Stimulated activated memory B cell treated with anti-CD40 and anti-IgM and Interleukin-4, amounts not matched to agents 10 μg/mL and 1 μg/mL and 100 μg/mL, for 72 hours (primary cell): Measurements from ENCODE around the gene LRCH1.
"Not testable (repeated sequence)": the region's sequence is repeated elsewhere in the genome, so short reads cannot be mapped to it uniquely, and the experiment has no call there.

ENCODE experiments used
- ATAC-seq: fragments of 150-1000 bp; cut with Tn5 transposase; 2 replicates; pipeline ENCODE4 v1.10.0; 2021
- H3K27ac Mint-ChIP-seq: one replicate; pipeline ENCODE4 v1.8.0; 2022; ENCODE audit warnings: mild to moderate bottlenecking, mixed read lengths
- H3K27me3 Mint-ChIP-seq: one replicate; pipeline ENCODE4 v1.8.0; 2022; ENCODE audit warnings: mixed read lengths
- H3K36me3 Mint-ChIP-seq: one replicate; pipeline ENCODE4 v1.8.0; 2022; ENCODE audit warnings: mixed read lengths
- H3K4me1 Mint-ChIP-seq: one replicate; pipeline ENCODE4 v1.8.0; 2022; ENCODE audit warnings: mixed read lengths
- H3K4me3 Mint-ChIP-seq: one replicate; pipeline ENCODE4 v1.8.0; 2022; ENCODE audit warnings: mild to moderate bottlenecking, moderate library complexity, mixed read lengths
- H3K9me3 Mint-ChIP-seq: one replicate; pipeline ENCODE4 v1.8.0; 2022; ENCODE audit warnings: mixed read lengths

The LRCH1 gene

DNA sequence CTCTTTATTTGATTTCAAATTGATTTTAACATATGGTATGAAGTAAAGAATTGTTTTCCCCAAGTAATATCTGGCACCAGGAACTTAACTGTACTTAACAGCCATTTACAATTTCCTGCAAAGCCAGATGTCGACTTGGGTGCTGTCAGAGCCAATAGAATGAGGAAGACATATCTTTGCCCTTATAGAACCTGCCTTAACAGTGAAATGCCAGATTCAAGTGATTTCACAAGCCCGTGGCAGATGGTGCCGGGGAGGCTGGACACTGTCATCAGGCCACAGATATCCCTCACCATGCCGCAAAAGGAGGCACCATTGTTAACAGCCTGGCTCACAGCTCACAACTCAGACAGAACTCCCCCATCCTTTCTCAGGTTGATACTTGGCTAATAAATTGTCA is 195.3 kb downstream of the LRCH1 start:
- H3K36me3 Mint-ChIP-seq, result peaks cover 71% of the 10 kb centered on the region
- H3K27ac Mint-ChIP-seq, result no peak overlapping the region
- H3K27me3 Mint-ChIP-seq, result no peaks in the 10 kb centered on the region
- H3K4me3 Mint-ChIP-seq, result no peak overlapping the region
- peaks cover 13% of the 10 kb centered on the region for H3K4me1 Mint-ChIP-seq
- H3K9me3 Mint-ChIP-seq, result no peaks in the 10 kb centered on the region
- no peak for ATAC-seq

- ATAC-seq, result no peak
- peaks cover 60% of the 10 kb centered on the region for H3K36me3 Mint-ChIP-seq
- no peaks in the 10 kb centered on the region for H3K9me3 Mint-ChIP-seq
- H3K27ac Mint-ChIP-seq, result no peak overlapping the region
- H3K4me3 Mint-ChIP-seq, result no peak overlapping the region
- H3K27me3 Mint-ChIP-seq, result no peaks in the 10 kb centered on the region
- peaks cover 13% of the 10 kb centered on the region for H3K4me1 Mint-ChIP-seq
Measured at GRCh38 chr13:46749951-46750350, 197.0 kb downstream of the LRCH1 start.

DNA sequence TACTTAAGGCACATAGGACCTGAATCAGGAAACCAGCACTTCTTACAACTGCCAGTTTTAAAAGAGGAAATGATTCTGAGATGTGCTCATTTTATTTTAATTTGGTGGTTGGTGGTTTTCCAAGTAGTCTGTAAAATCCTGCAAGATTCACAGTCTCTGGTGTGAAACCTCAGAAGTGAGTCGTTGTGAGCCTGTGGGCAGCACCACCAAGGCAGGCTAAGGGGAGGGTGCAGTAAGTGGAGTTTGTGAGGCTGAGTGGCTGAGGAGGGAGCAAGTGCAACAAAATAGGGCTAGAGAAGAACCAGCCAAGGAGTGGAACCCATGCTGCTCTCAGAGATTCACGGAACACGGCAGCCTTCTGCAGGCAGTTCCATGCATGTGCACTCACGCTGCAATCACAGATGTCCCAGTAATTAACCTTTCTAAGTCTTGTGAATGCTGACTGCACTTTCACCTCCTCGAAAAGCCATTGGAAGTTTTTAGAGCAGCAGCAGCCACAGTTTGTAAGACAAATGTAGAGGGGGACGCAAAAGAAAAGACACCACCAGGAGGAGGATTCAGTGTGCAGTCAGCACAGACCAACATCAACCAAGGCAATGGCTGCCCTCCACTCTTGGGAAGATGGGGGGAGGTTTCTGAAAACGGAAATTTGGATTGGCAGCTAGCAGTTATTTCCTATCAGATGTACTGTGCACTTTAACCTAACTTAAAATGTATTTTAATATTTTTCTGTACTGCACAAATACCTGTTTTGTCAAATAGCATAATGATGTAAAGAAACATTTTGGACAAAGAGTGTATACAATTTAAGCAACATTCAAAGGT is 199.1 kb downstream of the LRCH1 start:
- H3K36me3 Mint-ChIP-seq, result peaks cover 39% of the 10 kb centered on the region
- H3K9me3 Mint-ChIP-seq, result no peaks in the 10 kb centered on the region
- no peak overlapping the region for H3K27ac Mint-ChIP-seq
- H3K4me1 Mint-ChIP-seq, result peaks cover 19% of the 10 kb centered on the region
- no peaks in the 10 kb centered on the region for H3K27me3 Mint-ChIP-seq
- peak; percentile 95 for ATAC-seq
- H3K4me3 Mint-ChIP-seq, result no peak overlapping the region

GRCh38 chr13:46753137-46753536 is 200.2 kb downstream of the LRCH1 start:
- Mint-ChIP-seq H3K27me3 (peaks cover 11% of the 10 kb centered on the region), H3K4me3 (no peak overlapping the region), H3K27ac (no peak overlapping the region), H3K36me3 (peaks cover 34% of the 10 kb centered on the region), H3K9me3 (no peaks in the 10 kb centered on the region), H3K4me1 (peaks cover 30% of the 10 kb centered on the region)
- ATAC-seq, result no peak

DNA sequence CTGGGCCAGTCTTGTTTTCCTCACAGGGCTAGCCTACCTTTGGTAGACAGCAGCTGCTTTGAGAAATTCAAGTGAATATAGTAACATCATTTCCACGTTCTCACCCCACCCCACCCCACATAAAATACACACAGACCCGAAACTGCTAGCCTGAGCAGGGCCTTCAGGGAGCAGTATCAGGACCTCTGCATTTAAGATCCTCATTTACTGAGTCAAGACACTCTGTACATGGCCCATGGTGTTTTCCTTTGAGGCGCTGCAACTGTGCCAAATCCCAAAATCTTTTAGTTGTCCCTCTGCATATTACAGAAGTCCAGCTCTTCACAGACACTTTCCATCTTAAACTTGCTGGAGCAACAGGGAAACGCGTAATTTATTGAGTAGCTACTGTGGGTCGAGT is 200.9 kb downstream of the LRCH1 start:
- Mint-ChIP-seq H3K9me3 (no peaks in the 10 kb centered on the region), H3K4me3 (no peak overlapping the region), H3K36me3 (peaks cover 26% of the 10 kb centered on the region), H3K27ac (no peak overlapping the region), H3K27me3 (peaks cover 12% of the 10 kb centered on the region), H3K4me1 (peaks cover 33% of the 10 kb centered on the region)
- ATAC-seq, result no peak

DNA sequence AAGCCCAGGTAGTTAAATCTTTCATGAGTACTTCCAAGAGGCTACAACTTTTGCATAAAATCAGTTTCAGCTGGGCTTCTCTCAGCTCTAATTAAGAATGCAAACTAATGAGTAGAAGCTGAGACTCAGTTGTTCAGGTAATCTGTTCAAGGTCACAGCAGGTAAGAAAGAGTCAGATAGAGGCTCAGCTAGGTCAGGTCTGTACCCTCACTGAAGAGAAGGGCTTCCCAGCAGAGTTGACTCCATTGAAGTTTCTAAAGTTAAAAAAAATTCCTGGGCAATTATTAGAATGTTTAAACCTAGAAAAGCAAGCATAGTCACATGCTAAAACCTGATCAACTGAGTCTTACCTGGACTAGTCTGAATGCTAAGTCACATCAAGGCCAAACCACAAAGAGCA is 201.8 kb downstream of the LRCH1 start:
- Mint-ChIP-seq H3K36me3 (peaks cover 20% of the 10 kb centered on the region), H3K27me3 (peaks cover 12% of the 10 kb centered on the region), H3K4me3 (no peak overlapping the region), H3K27ac (no peak overlapping the region), H3K9me3 (no peaks in the 10 kb centered on the region), H3K4me1 (peaks cover 33% of the 10 kb centered on the region)
- no peak for ATAC-seq

GRCh38 chr13:46755508-46755907 is 202.5 kb downstream of the LRCH1 start:
- Mint-ChIP-seq H3K4me1 (peaks cover 39% of the 10 kb centered on the region), H3K36me3 (peaks cover 13% of the 10 kb centered on the region), H3K27me3 (peaks cover 12% of the 10 kb centered on the region)
- not testable (repeated sequence) for H3K27ac Mint-ChIP-seq, H3K9me3 Mint-ChIP-seq, ATAC-seq, H3K4me3 Mint-ChIP-seq

DNA sequence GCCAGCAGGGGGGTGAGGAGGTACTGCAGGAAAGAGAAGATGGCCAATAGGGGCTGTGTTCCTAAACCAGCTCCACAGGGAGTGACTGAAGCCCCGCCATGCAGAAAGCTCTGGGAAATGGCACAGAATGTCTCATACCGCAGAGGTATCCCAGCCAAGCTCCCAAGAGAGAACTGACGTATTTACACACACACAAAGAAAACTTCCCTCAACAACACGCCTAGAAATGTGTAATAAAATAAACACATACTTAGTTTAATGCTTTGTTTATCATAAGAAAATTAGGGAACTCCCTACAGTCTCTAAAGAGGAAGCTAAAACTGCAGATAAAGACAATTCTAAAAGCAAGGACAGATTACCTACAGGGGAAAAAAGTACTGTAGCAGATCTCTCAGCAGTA is 204.0 kb downstream of the LRCH1 start:
- Mint-ChIP-seq H3K27ac (no peak overlapping the region), H3K4me1 (peaks cover 30% of the 10 kb centered on the region), H3K36me3 (peaks cover 3% of the 10 kb centered on the region), H3K4me3 (no peak overlapping the region), H3K27me3 (peaks cover 12% of the 10 kb centered on the region), H3K9me3 (no peaks in the 10 kb centered on the region)
- no peak for ATAC-seq

- H3K4me3 Mint-ChIP-seq, result no peak overlapping the region
Measured at GRCh38 chr13:46757640-46758039, 204.7 kb downstream of the LRCH1 start.

GRCh38 chr13:46759846-46760245 is 206.9 kb downstream of the LRCH1 start:
- no peak overlapping the region for H3K27ac Mint-ChIP-seq

More at GRCh38 chr13:46757640-46758039, 204.7 kb downstream of the LRCH1 start:
- peaks cover 26% of the 10 kb centered on the region for H3K4me1 Mint-ChIP-seq
- H3K27ac Mint-ChIP-seq, result no peak overlapping the region
- no peak for ATAC-seq
- no peaks in the 10 kb centered on the region for H3K36me3 Mint-ChIP-seq
- H3K9me3 Mint-ChIP-seq, result no peaks in the 10 kb centered on the region
- peaks cover 12% of the 10 kb centered on the region for H3K27me3 Mint-ChIP-seq

DNA sequence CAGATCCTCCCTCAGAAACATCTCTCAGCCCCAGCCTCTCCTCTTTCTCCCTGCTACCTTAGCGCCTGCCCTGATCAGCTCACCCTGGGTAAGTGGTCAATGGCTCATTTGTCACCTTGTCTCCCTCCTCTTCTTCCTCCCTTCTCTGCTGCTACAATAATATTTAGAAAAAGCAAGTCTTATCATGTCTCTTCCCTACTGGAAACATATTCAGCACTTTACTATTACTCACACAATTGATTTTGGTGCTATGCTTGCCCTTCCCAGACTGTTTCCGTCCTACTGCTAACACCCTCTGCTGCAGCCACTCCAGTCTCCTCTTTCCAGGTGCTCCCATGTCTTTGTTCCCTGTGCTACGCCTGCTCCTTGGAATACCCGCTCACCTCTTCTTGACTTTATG is 208.2 kb downstream of the LRCH1 start:
- Mint-ChIP-seq H3K27me3 (peaks cover 12% of the 10 kb centered on the region), H3K4me3 (no peak overlapping the region), H3K27ac (no peak overlapping the region), H3K9me3 (no peaks in the 10 kb centered on the region), H3K36me3 (no peaks in the 10 kb centered on the region), H3K4me1 (peaks cover 26% of the 10 kb centered on the region)
- ATAC-seq, result no peak

More at GRCh38 chr13:46759846-46760245, 206.9 kb downstream of the LRCH1 start:
- H3K36me3 Mint-ChIP-seq, result no peaks in the 10 kb centered on the region
- H3K4me1 Mint-ChIP-seq, result peaks cover 26% of the 10 kb centered on the region
- ATAC-seq, result no peak
- H3K9me3 Mint-ChIP-seq, result no peaks in the 10 kb centered on the region
- no peak overlapping the region for H3K4me3 Mint-ChIP-seq
- H3K27me3 Mint-ChIP-seq, result peaks cover 12% of the 10 kb centered on the region

DNA sequence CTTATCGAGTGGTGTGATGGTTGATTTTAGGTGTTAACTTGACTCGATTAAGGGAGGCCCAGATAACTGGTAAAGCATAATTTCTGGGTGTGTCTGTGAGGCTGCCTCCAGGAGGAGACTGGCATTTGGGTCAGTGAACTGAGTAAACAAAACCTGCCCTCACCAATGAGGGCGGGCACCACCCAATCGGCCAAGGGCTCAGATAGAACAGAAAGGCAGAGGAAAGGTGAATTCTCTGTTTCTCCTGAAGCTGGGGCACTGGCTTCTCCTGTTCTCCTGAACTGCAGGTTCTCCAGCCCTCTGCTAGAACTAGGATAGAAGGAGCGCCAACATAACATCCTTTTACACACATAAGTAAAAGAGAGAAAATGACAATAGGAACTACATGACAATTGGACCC is 208.9 kb downstream of the LRCH1 start:
- no peaks in the 10 kb centered on the region for H3K9me3 Mint-ChIP-seq
- H3K27me3 Mint-ChIP-seq, result peaks cover 12% of the 10 kb centered on the region
- no peak for ATAC-seq
- peaks cover 21% of the 10 kb centered on the region for H3K4me1 Mint-ChIP-seq
- H3K27ac Mint-ChIP-seq, result no peak overlapping the region
- H3K36me3 Mint-ChIP-seq, result no peaks in the 10 kb centered on the region
- H3K4me3 Mint-ChIP-seq, result no peak overlapping the region

DNA sequence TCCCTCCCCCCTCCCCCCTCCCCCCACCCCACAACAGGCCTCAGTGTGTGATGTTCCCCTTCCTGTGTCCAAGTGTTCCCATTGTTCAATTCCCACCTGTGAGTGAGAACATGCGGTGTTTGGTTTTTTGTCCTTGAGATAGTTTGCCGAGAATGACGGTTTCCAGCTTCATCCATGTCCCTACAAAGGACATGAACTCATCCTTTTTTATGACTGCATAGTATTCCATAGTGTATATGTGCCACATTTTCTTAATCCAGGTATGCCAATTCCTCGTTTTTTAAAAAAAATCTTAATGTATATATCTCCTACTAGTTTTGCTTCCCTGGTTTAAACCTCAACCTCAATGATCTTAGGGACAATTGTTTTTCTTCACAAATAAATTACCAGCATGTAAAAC is 217.0 kb downstream of the LRCH1 start:
- not testable (repeated sequence) for H3K27ac Mint-ChIP-seq, H3K9me3 Mint-ChIP-seq, ATAC-seq, H3K4me1 Mint-ChIP-seq, H3K4me3 Mint-ChIP-seq, H3K27me3 Mint-ChIP-seq
- peaks cover 55% of the 10 kb centered on the region for H3K36me3 Mint-ChIP-seq

DNA sequence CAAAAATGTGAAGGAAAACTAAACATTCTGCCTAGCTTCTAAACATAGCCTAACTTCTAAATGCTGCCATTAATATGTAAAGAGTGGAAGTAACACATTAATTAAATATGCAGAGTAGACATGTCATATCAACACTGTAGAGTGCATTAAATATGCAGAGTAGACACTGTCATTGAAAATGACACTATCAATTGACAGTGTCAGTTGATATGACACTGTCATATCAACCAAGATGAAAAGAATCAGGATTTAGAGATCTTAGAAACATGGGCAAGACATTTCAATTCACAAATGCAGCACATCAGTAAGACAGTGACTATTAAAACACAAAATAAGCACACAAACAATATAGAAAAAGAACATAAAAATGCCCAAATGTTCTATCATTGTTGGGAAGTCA is 218.7 kb downstream of the LRCH1 start:
- Mint-ChIP-seq H3K4me1 (no peaks in the 10 kb centered on the region), H3K27me3 (no peaks in the 10 kb centered on the region), H3K9me3 (no peaks in the 10 kb centered on the region), H3K36me3 (peaks cover 70% of the 10 kb centered on the region), H3K27ac (no peak overlapping the region), H3K4me3 (no peak overlapping the region)
- ATAC-seq, result no peak

- Mint-ChIP-seq H3K27ac (no peak overlapping the region), H3K27me3 (no peaks in the 10 kb centered on the region), H3K4me3 (no peak overlapping the region), H3K36me3 (peaks cover 80% of the 10 kb centered on the region), H3K9me3 (no peaks in the 10 kb centered on the region), H3K4me1 (no peaks in the 10 kb centered on the region)
- no peak for ATAC-seq
Measured at GRCh38 chr13:46773541-46773940, 220.6 kb downstream of the LRCH1 start.

DNA sequence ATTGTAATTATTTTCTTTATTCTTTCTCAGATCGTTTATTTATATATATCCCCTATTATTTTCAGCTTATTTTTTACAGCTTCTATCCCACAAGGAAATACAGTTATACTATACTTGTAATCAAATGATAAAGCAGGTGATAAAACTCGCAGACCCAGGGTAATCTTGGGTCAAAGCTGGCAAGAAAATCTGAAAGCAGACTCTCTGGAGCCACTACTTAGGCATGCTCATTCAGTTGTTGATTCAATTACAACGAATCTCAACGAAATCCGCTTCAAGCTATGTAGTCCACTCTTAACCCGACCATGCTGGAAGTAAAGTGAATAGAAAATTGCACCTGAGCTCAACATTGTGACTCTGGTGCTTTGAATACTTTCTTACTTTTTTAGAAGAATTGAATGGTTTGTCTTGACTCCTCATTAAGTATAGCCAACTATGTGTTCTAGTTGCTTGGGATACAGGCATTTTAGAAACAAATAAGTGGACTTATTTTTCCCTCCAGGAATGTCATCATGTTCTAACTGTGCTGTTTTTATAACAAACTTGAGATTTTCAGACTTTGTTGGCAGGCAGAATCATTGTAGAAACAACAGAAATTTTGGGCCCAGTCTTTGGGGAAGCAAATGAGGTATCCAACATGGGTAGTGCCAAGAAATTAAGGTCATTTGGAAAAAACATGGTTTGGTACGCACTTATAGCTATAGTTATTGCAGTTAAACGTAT is 222.6 kb downstream of the LRCH1 start:
- Mint-ChIP-seq H3K9me3 (no peaks in the 10 kb centered on the region), H3K27me3 (no peaks in the 10 kb centered on the region), H3K36me3 (peaks cover 72% of the 10 kb centered on the region), H3K27ac (no peak overlapping the region), H3K4me1 (no peaks in the 10 kb centered on the region), H3K4me3 (no peak overlapping the region)
- no peak for ATAC-seq
